ENCODE measurements around the gene SEPTIN1. TPM values are rescaled to one million over a fixed set of nuclear protein-coding genes. Genes with fewer than 3 reads are reported as not detected.

The SEPTIN1 gene
- total RNA-seq, 1 experiment from 2014 or later = 1.4 TPM

- Histone ChIP-seq H3K23me2 (ENCODE audit: insufficient read length, low read depth, low read length, poor library complexity, severe bottlenecking) (no peaks in the 10 kb centered on the region), H3K27me3 (ENCODE audit: insufficient read depth, low read length) (no peaks in the 10 kb centered on the region), H4K20me1 (ENCODE audit: control insufficient read depth, insufficient read depth, insufficient read length) (no peaks in the 10 kb centered on the region), H3K14ac (ENCODE audit: insufficient read depth, low read length) (no peak overlapping the region), H3K79me1 (ENCODE audit: insufficient read depth, low read depth, low read length, poor library complexity, severe bottlenecking) (no peaks in the 10 kb centered on the region), H3K79me2 (ENCODE audit: insufficient read depth, low read length) (no peaks in the 10 kb centered on the region), H2AK5ac (ENCODE audit: insufficient read length, low read length) (no peak overlapping the region), H3K23ac (ENCODE audit: insufficient read length, low read depth, low read length) (no peak overlapping the region), H3T11ph (ENCODE audit: low read length) (no peak overlapping the region), H3K4ac (ENCODE audit: low read depth, low read length) (no peak overlapping the region), H2AFZ (ENCODE audit: low read length) (no peak overlapping the region), H3K9ac (ENCODE audit: extremely low read depth, insufficient read length, low read length) (no peak overlapping the region), H3K27ac (ENCODE audit: insufficient read length, low read depth, low read length) (no peak overlapping the region), H2BK20ac (ENCODE audit: low read depth, low read length, poor library complexity, severe bottlenecking) (no peak overlapping the region), H4K5ac (ENCODE audit: insufficient read length, low read depth, low read length) (no peak overlapping the region), H4K91ac (ENCODE audit: insufficient read length, low read depth, low read length) (no peak overlapping the region), H2BK12ac (ENCODE audit: insufficient read length, low read depth, low read length) (no peak overlapping the region), H3K18ac (ENCODE audit: insufficient read length, low read depth, low read length) (no peak overlapping the region), H3K56ac (ENCODE audit: insufficient read length, low read depth, low read length) (no peak overlapping the region), H2BK15ac (ENCODE audit: low read depth, low read length) (no peak overlapping the region), H3K9me3 (ENCODE audit: control insufficient read depth, low read depth, low read length) (no peaks in the 10 kb centered on the region), H2BK120ac (ENCODE audit: low read depth, low read length, poor library complexity, severe bottlenecking) (no peak overlapping the region), H2BK5ac (ENCODE audit: insufficient read length, low read length) (no peak overlapping the region), H3K4me1 (ENCODE audit: insufficient read depth, low read length) (no peaks in the 10 kb centered on the region), H4K8ac (replicated peaks; ENCODE audit: insufficient read length, low read depth, low read length) (no peak overlapping the region), H3K4me2 (ENCODE audit: insufficient read depth, insufficient read length, low read length) (no peak overlapping the region)
- TF ChIP-seq CTCF (conservative IDR thresholded peaks at IDR 0.05) = no peak
- Mint-ChIP-seq H3K27me3 (ENCODE audit: low read depth) (no peaks in the 10 kb centered on the region; the same call in 1 of the 2 replicates), H3K4me3 (no peak overlapping the region), H3K36me3 (ENCODE audit: insufficient read depth in 1 of 3, low read depth in 3 of 3) (peaks cover 17 to 38% (median 31%) of the 10 kb centered on the region in 3 experiments; a peak in 6 of 7 replicates), H3K27ac (no peak overlapping the region), H3K9me3 (no peaks in the 10 kb centered on the region), H3K4me1 (no peaks in the 10 kb centered on the region)
- DNase-seq = no peak
- no CpG with 5 or more reads among the region's 8 CpGs for WGBS (ENCODE audit: extremely low coverage, insufficient read length, low lambda C conversion rate)
These were observed 34.2 kb downstream of the SEPTIN1 start for GRCh38 chr16:30348113-30348512.
